ENCODE data around the gene IRF2. TPM values are rescaled to one million over a fixed set of nuclear protein-coding genes. Genes with fewer than 3 reads are reported as not detected.

The IRF2 gene
- total and polyA plus RNA-seq, 2 experiments from 2014 or later, result 12.8 to 14.2 TPM

DNA sequence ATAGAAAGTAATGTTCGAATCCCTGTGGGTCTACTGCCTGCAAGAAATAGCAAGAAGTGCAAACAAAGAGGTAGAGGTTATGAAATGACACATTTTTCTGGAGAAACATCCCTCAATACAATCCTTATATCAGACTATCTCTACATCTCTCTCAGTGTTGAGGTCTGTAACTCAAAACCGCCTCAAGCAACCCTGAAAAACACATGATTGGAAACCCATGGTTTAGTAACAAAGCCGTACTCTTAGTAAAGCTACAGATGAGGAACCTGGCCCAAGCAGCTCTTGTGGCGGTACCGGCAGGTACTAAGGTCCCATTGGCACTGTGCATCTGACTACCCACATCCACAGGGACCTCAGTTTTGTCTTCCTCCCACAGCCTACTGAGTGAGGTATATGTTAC is 53.9 kb downstream of the IRF2 start:
- H3K36me3 ChIP-seq (ENCODE audit: low read depth), result peaks cover 13% of the 10 kb centered on the region; the same call in 1 of the 2 replicates
- TF ChIP-seq EZH2phosphoT487 (IDR thresholded peaks at IDR 0.05; ENCODE audit: insufficient read depth, low read depth) (no peak), EZH2 (IDR thresholded peaks at IDR 0.05; ENCODE audit: insufficient read depth, poor library complexity, severe bottlenecking) (no peak)
- in situ Hi-C loops (cut with MboI), result no loop called here
- H4K20me1 ChIP-seq (ENCODE audit: insufficient read depth), result no peaks in the 10 kb centered on the region
- no peak for DNase-seq
- H3F3A ChIP-seq (ENCODE audit: insufficient read depth), result peaks cover 19% of the 10 kb centered on the region
- no peak overlapping the region for H3K4me2 ChIP-seq (ENCODE audit: unreplicated experiment)
- no peak overlapping the region for H3K9ac ChIP-seq
- no peak overlapping the region for H3K27ac ChIP-seq
- WGBS, 2 experiments (ENCODE audit: low coverage in 1 of 2, low lambda C conversion rate in 2 of 2, missing lambda C conversion rate in 2 of 2), result 94 to 98% methylated on average over 5 of the region's 5 CpGs
- no peak overlapping the region for H2AFZ ChIP-seq
- no peak overlapping the region for H3K4me3 ChIP-seq
- peaks cover 21% of the 10 kb centered on the region for H3K4me1 ChIP-seq (ENCODE audit: insufficient read depth)
- no peaks in the 10 kb centered on the region for H3K9me3 ChIP-seq (ENCODE audit: low read depth)
- H3K79me2 ChIP-seq (ENCODE audit: insufficient read depth), result peaks cover 69% of the 10 kb centered on the region
- H3K9me2 ChIP-seq (ENCODE audit: insufficient read depth), result no peaks in the 10 kb centered on the region
- no peaks in the 10 kb centered on the region for H3K27me3 ChIP-seq (replicated peaks; ENCODE audit: insufficient read depth)

DNA sequence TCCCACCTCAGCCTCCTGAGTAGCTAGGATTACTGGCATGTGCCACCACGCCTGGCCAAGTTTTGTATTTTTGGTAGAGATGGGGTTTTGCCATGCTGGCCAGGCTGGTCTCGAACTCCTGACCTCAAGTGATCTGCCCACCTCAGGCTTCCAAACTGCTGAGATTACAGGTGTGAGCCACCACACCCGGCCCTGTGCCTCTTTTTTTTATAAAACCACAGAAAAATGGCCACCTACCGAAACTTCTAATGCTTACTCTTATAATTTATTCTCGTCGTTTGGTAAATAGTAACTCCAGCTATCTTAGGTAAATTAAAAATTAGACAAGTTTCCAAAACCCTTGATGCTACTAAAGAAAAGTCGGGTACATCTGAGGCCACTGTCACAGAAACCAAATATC is 54.4 kb downstream of the IRF2 start:
- Histone ChIP-seq H3K9ac (no peak overlapping the region), H2AFZ (no peak overlapping the region), H3K4me1 (ENCODE audit: insufficient read depth) (peaks cover 21% of the 10 kb centered on the region), H3K4me2 (ENCODE audit: unreplicated experiment) (no peak overlapping the region), H3K79me2 (ENCODE audit: insufficient read depth) (peaks cover 71% of the 10 kb centered on the region), H3F3A (ENCODE audit: insufficient read depth) (peaks cover 19% of the 10 kb centered on the region), H3K9me3 (ENCODE audit: low read depth) (no peaks in the 10 kb centered on the region), H3K9me2 (ENCODE audit: insufficient read depth) (no peaks in the 10 kb centered on the region), H3K27ac (no peak overlapping the region), H3K36me3 (ENCODE audit: low read depth) (peaks cover 13% of the 10 kb centered on the region; the same call in 1 of the 2 replicates), H4K20me1 (ENCODE audit: insufficient read depth) (no peaks in the 10 kb centered on the region), H3K27me3 (replicated peaks; ENCODE audit: insufficient read depth) (no peaks in the 10 kb centered on the region), H3K4me3 (no peak overlapping the region)
- TF ChIP-seq EZH2 (IDR thresholded peaks at IDR 0.05; ENCODE audit: insufficient read depth, poor library complexity, severe bottlenecking), result no peak
- no peak for TF ChIP-seq EZH2phosphoT487 (IDR thresholded peaks at IDR 0.05; ENCODE audit: insufficient read depth, low read depth)
- no peak for DNase-seq
- WGBS, 2 experiments (ENCODE audit: low coverage in 1 of 2, low lambda C conversion rate in 2 of 2, missing lambda C conversion rate in 2 of 2), result 94 to 99% methylated on average over 7 of the region's 7 CpGs
- in situ Hi-C loops (cut with MboI), result no loop called here

DNA sequence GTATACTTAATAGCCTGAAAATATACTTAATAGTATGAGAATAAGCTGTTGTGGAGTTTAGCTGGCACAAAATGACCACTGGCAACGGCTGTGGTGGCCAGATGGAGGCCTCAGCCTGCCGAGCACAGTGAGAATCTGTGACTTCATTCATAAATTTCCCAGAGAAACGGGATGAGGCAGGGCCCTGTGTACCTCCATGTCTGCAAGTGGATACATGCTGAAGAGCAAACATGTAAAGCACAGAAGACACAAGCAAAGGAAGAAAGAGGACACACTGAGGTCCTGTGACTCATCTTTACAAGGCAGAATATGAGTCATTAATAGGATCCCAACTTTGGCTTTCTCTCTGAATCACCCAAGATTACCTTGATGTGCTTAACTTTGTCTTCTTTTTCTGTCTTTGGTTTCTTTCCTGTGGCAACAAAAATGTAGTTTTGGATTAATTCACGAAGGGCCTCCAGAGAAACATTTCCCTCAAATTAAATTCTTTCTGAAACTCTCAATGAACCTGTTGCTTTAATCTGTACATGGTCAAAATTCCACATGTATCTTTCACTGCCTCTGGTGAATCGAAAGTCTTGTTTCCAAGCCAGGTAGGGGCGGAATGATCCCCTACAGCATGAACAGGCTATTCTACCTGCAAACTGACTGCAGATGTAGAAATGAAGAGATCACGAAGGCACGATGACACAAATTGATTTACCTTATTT is 56.4 kb downstream of the IRF2 start:
- H3K9me2 ChIP-seq (ENCODE audit: insufficient read depth), result no peaks in the 10 kb centered on the region
- H3F3A ChIP-seq (ENCODE audit: insufficient read depth), result peaks cover 19% of the 10 kb centered on the region
- TF ChIP-seq EZH2 (IDR thresholded peaks at IDR 0.05; ENCODE audit: insufficient read depth, poor library complexity, severe bottlenecking) (no peak), EZH2phosphoT487 (IDR thresholded peaks at IDR 0.05; ENCODE audit: insufficient read depth, low read depth) (no peak)
- in situ Hi-C loops (cut with MboI), result no loop called here
- H3K27ac ChIP-seq, result peak overlapping the region; percentile 61
- peaks cover 55% of the 10 kb centered on the region for H3K79me2 ChIP-seq (ENCODE audit: insufficient read depth)
- H3K4me2 ChIP-seq (ENCODE audit: unreplicated experiment), result peak overlapping the region; percentile 66
- peak overlapping the region; percentile 25; the same call in 1 of the 2 replicates for H2AFZ ChIP-seq
- peaks cover 21% of the 10 kb centered on the region for H3K4me1 ChIP-seq (ENCODE audit: insufficient read depth)
- peak; percentile 95 for DNase-seq
- H3K4me3 ChIP-seq, result no peak overlapping the region
- H3K9me3 ChIP-seq (ENCODE audit: low read depth), result no peaks in the 10 kb centered on the region
- H3K36me3 ChIP-seq (ENCODE audit: low read depth), result 0 out of 2 replicates have a peak, but pooled peaks cover 13% of the 10 kb centered on the region
- WGBS, 2 experiments (ENCODE audit: low coverage in 1 of 2, low lambda C conversion rate in 2 of 2, missing lambda C conversion rate in 2 of 2), result 48 to 50% methylated on average over 8 of the region's 8 CpGs
- H4K20me1 ChIP-seq (ENCODE audit: insufficient read depth), result no peaks in the 10 kb centered on the region
- peak overlapping the region; percentile 32 for H3K9ac ChIP-seq
- H3K27me3 ChIP-seq (replicated peaks; ENCODE audit: insufficient read depth), result no peaks in the 10 kb centered on the region

GRCh38 chr4:184416913-184417734 is 57.2 kb downstream of the IRF2 start:
- Histone ChIP-seq H3K9ac (peak overlapping the region; percentile 32), H3K9me3 (ENCODE audit: low read depth) (no peaks in the 10 kb centered on the region), H3K27me3 (replicated peaks; ENCODE audit: insufficient read depth) (no peaks in the 10 kb centered on the region), H2AFZ (peak overlapping the region; percentile 25; the same call in 1 of the 2 replicates), H3K4me2 (ENCODE audit: unreplicated experiment) (peak overlapping the region; percentile 66), H3K4me1 (ENCODE audit: insufficient read depth) (peaks cover 21% of the 10 kb centered on the region), H4K20me1 (ENCODE audit: insufficient read depth) (no peaks in the 10 kb centered on the region), H3K9me2 (ENCODE audit: insufficient read depth) (no peaks in the 10 kb centered on the region), H3K27ac (peak overlapping the region; percentile 61), H3F3A (ENCODE audit: insufficient read depth) (peaks cover 19% of the 10 kb centered on the region), H3K79me2 (ENCODE audit: insufficient read depth) (peaks cover 47% of the 10 kb centered on the region), H3K4me3 (peak overlapping the region; percentile 43), H3K36me3 (ENCODE audit: low read depth) (0 out of 2 replicates have a peak, but pooled peaks cover 8% of the 10 kb centered on the region)
- in situ Hi-C loops (cut with MboI), result no loop called here
- DNase-seq, result peak; percentile 49
- TF ChIP-seq EZH2phosphoT487 (IDR thresholded peaks at IDR 0.05; ENCODE audit: insufficient read depth, low read depth) (no peak), EZH2 (IDR thresholded peaks at IDR 0.05; ENCODE audit: insufficient read depth, poor library complexity, severe bottlenecking) (no peak)
- 65 to 67% methylated on average over 12 of the region's 12 CpGs for WGBS, 2 experiments (ENCODE audit: low coverage in 1 of 2, low lambda C conversion rate in 2 of 2, missing lambda C conversion rate in 2 of 2)

Data from GM23248 (cell line).